A549 (cell line): ENCODE results near the gene ANKRD6.

Experiments used
- CTCF ChIP-seq: fragments of >200 bp; sonication (Bioruptor Twin); formaldehyde crosslinking; IDR thresholded peaks from 3 replicates; pipeline ENCODE4 v1.5.1; 2016
- POLR2AphosphoS2 ChIP-seq: conservative IDR thresholded peaks from 2 replicates; pipeline ENCODE4 v1.6.1; 2012; ENCODE audit warnings: low read length, improper control_type of control experiment, inconsistent platforms
- RAD21 ChIP-seq, 2 experiments: fragments of >200 bp in 1 of 2; sonication (Bioruptor Twin) in 1 of 2; formaldehyde crosslinking in 1 of 2; IDR thresholded peaks in 1 of 2; conservative IDR thresholded peaks in 1 of 2; 2 replicates in 1 of 2; 3 replicates in 1 of 2; pipeline ENCODE4 v1.6.1; 2012 to 2018; ENCODE audit warnings: inconsistent platforms in 1 of 2

- TF ChIP-seq CTCF, result no peak
- no peak for TF ChIP-seq POLR2AphosphoS2
- TF ChIP-seq RAD21 (conservative IDR thresholded peaks at IDR 0.05 in 1 of 2, IDR thresholded peaks at IDR 0.05 in 1 of 2), result no peak
Observed at GRCh38 chr6:89500611-89501010, 67.7 kb downstream of the ANKRD6 start.
